NCI-H2107 treated with DMSO at 0.1 percent for 48 hours (cell line): ENCODE measurements around the gene CCDC85C.

ENCODE experiments used
- DNase-seq: peaks from one replicate; lab custom pipeline; 2025; ENCODE audit not compliant: unreplicated experiment; lab: John Stamatoyannopoulos, UW

Gene CCDC85C

DNA sequence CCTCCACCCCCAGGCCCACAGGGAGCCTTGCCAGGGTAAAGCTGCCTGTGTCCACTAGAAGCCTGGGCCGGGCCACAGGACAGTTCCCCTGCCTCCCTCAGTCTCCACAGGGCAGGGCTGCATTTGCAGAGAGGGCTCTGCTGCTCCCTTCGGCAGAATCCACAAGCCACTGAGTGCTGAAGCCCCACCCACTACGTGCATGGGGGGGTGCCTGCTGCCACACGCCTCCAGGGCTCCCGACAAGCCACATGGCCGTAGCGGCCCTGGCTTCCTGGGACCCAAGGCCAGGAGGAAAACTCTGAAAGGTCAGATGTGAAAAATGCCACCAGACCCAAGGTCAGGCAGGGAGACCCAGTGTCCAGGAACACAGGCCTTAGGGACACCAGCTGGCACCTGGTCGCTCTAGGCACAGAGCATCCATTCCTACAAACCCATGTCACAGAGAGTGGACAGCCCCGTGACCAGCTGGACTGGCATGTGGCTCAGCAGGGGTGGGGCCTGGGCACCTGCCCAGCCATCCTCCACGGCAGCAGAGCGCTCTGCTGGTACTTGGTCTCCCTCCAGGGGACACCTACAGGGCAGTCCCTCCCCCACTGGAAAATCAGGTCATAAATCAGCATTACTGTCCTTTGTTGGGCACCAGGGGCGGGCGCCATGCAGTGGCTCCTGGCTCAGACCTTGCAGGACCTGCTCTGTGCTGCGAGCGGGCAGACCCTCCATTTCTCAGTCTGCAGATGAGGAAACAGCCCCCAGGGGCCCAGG is 42.9 kb downstream of the CCDC85C start:
- no peak for DNase-seq

DNA sequence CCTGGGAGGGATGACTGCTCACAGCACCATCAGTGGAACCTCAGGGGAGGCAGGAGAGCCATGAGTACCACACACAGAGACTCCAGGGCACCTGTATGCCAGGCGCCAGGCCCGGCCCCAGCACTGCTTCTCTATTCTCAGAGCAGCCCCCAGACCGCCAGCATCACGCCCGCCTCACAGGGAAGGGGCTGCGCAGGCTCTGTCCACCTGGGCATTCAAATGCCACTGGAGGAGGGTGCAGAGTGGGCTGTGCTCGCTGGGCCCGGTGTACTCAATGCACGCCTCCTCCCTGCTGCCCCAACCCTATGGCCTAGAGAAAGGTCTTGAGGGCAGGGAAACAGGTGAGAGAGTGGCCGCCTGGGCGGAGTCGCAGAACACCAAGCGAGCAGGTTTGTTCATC is 43.6 kb downstream of the CCDC85C start:
- no peak for DNase-seq

DNA sequence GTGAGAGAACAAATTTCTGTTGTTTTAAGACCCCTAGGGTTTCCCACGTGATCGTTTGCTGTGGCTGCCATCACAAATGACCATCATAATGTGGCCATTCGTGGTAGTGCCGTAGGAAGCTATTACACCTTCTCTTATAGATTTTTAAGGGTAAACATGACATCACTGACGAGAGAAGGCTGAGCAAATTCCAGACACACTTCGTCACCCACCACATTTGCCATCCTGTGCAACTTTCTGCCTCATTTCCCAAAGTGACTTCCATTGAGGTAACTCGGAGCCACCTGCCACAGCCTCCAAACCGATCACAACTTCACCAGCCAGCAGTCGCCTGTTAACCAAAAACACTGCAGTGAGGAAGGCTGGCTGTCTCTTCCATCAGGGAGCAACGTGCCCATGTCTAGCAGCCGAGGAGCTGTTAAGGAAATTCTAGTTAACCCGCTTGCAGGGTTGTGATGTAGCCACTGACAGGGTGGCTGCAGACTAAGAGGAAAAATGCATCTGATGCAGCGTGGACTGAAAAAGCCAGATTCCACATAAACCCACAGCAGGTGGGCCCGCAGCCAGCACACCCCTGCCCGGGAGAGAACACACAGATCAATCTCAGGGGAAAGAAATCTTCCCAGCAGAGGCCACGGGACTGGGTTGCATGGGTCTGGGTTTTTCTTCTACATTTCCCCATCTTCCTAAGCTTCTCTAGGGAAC is 44.6 kb downstream of the CCDC85C start:
- no peak for DNase-seq

DNA sequence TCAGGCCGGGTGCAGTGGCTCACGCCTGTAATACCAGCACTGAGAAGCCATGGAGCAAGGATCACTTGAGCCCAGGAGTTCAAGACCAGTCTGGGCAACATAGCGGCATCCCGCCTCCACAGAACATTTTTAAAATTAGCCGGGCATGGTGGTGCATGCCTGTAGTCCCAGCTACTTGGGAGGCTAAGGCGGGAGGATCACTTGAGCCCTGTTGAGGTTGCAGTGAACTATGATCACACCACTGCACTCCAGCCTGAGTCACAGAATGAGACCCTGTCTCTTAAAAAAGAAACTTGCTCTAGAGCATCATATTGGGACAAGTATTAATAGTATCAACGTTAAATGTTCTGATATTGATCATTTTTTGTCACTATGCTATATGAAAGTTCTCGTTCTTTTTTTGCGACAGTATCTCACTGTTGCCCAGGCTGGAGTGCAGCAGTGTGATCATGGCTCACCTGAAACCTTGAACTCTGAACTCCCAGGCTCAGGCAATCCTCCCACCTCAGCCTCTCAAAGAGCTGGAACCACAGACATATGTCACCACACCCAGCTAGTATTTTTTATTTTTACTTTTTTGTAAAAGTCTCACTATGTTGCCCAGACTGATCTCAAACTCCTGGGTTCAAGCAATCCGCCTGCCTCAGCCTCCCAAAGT is 47.7 kb downstream of the CCDC85C start:
- DNase-seq: no peak

DNA sequence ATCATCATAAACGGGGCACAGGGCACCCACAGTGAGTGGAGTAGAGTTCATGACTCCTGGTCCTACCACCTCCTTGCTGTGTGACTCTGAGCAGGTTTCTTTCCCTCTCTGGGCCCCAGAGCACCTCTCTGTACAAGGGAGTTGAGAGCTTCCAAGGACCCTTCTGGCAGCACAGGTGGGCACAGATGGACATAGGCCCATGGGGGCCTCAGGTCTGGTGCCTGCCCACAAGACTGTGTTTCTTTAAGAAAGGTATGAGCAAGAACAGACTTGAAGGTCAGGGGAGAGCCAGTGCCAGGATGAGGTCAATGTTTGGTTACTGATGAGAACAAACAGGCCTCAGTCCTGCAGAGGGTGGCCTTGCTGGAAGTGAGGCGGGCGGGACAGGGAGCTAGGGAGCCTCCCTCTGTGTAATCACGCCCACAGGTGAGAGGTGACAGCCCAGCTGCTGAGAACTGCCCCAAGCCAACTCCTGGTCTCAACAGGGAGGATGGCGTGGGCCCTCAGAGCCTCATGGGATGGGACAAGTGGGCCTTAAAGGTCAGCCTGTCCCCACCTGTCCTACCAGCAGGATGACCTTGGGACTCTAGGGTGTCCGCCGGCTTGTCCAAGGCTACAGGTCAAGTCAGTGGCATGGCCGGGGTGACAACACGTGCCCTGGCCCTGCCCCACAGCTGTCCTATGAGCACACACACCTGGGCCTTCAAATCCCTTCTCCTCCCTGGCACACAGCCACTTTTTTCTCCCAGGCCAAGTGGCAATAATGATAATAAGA is 49.1 kb downstream of the CCDC85C start:
- DNase-seq: no peak

DNA sequence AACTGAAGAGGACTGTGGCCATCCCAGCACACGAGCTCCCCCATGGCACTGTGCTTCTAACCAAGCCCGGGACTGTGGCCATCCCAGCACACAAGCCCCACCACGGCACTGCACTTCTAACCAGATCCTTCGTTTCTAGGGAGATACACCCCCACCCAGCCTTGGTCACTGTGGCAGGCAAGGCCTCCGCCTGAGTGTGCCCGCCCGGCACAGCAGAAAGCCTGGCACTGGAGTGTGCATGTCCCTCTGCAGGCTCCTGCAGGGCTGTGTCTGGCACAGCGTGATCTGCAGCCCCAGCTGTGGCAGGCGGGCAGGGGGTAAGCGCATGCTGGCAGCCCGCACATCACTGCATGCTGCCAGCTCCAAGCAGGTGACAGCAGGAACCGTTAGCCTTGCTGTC is 49.8 kb downstream of the CCDC85C start:
- DNase-seq: no peak

DNA sequence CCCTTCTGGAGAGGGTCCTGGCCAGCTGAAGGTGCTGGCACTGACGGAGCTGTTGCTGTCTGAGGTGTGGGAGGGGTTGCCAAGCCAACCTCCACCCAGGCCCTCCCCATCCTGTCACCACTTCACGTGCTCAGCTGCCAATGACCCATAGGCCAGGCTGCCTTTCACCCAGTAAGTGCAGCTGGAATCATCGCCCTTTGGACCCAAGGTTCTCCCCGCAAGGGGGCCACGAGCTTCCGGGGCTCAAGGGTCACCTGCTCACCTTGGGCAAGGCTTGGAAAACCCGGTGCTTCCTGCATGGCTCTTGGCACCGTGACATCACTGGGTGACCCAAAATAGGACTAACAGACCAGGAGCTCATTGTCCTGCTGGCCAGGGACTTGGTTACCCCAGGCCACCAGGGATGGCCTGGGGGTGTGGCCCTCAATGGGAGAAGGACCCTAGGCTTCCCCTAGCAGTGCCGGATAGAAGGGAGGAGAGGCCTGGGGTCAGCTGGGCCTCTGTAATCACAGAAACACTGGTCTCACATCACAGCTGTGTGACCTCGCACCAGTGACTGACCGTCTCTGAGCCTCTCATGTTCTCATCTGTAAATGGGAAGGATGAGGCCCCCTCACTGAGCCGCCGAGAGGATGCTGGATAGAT is 51.3 kb downstream of the CCDC85C start:
- no peak for DNase-seq

DNA sequence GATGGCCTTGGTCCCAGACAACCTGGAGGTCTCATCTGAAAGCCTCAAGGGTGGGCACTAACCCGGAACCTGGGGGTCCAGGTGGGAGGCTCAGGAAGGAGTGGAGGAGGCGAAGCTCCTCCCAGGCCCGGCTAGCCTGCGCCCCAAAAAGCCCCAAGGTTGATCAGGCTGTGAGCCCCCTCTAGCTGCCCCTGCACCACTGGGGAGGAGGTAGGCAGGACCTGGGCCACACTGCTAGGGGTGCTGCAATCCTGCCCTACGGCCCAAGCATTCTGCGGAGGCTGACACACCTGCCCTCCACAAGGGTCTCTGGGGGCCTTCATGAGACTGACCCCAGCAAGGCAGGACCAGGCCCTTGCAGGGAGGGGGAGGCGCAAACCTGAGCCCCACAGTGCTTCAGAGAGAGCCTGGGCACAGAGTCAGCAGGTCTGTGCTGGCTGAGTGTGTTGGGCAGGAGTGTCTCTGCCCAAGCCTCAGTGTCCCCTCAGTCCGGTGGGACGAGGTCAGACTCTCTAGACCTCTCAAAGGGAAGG is 51.9 kb downstream of the CCDC85C start:
- DNase-seq: no peak

DNA sequence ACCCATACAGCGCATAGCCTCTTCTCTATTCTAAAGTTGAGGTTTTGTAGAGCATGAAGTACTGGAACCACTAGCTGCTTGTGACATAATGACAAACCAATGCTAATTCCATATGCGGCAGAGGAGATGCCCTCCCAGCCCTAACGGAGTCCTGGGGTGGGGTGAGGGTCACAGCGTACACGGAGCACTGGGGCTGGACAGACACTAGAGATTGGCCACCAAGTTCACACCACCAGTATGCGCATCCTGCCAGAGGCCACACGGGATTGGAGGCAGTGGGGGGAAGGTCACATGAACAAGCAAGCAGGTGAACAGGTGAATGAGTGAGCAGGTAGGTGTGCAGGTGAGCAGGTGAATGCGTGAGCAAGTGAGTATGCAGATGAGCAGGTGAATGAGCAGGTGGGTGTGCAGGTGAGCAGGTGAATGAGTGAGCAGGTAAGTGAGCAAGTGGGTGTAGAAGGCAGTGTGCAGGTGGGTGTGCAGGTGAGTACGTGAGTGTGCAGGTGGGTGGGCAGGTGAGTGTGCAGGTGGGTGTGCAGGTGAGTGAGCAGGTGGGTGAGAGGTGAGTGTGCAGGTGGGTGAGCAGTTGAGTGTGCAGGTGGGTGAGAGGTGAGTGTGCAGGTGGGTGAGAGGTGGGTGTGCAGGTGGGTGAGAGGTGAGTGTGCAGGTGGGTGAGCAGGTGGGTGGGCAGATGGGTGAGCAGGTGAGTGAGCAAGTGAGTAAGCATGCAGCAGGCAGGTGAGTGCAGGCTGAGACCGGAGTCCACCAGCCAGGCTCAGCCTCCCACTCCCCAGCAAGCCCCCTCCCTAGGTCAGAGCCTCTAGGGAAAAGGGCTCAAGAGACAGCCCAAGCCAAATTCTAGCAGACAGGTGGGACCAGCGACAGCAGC is 52.7 kb downstream of the CCDC85C start:
- DNase-seq: no peak

DNA sequence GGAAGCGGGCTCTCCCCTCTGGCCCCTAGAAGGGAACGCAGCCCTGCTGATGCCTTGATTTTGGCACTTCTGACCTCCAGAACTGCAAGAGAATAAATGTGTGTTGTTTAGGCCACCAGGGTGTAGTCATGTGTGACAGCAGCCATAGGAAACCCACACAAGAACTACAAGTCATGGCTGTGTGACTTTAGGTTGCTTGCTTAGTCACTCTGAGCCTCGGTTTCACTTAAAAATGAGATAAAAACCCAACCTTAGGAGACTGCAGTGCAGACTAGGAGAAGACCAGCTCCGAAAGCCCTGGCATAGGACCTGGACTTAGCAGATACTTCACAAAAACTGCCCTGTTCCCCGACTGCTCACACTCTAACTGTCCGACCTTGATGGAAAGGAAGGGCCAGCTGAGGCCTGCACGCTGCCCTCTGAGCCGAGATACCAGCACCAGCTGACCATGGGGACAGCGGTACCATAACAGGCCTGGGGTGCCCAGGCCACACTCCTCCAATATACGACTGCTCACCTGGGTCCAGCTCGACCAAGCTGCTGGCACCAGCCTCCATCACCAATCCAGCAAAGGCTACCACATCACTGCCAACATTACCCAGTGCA is 53.5 kb downstream of the CCDC85C start:
- no peak for DNase-seq

DNA sequence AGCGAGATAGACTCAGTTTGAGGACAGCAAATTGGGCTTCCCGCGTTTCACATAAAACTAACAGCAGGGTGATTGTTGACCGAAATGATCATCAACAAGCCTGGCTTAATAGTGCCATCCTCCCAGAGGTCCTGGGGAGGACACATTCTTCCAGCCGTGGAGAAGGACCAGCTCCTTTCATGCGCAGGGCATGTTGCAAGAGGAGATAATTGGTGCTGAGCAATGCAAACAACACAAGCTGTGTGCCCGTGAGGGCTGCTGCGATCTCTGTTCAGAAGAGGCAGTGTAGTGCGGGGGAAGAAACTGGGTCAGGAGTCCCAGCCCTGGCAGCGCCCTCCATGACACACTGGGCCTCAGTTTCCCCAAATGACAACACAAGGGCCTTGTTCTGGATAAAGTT is 54.3 kb downstream of the CCDC85C start:
- DNase-seq: no peak

DNA sequence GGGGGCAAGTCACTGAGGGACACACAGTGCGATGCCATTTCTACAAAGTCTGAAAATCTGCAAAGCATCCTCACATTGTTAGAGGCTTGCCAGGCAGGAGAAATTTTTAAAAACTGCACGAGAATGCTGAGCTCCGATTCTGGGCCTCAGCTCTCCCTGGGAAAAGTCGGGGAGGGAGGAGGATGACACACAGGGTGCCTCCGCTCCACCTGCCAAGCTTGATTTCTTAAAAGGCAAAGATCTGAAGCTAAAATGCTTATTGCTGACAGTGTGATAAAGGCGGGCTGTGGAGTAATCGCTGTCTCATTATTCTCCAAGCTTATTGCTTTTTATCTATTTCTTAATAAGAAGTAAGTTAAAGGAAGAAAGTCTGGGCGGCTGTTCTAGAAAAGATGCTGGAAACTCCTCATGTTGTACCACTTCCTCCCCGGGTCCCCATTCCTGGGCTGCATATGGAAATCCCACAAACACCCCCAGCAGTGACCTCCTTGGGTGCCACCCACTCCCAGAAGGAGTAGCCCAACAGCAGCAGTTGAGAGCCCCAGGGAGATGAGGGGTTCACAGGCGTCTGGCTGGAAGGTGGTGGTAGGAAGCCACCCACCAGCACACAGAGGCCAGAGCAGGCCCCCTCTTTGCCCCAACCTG is 55.0 kb downstream of the CCDC85C start:
- no peak for DNase-seq

DNA sequence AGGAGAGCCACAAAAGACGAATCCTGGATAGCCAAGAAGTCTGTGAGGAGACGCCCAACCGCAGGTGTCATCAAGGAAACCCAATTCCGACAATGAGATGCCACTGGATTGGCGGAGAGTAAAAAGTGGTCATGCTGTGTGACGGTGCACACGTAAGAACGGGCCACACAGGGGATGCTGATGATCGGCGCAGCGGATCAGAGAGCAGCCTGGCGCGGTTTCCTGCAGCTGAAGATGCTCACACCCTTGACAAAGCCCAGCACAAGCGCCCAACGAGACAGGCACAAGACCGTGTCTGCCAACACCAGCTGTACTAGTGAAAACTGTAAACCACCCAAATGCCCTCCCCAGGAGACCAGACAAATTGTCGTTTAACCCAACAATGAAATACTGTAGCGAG is 55.8 kb downstream of the CCDC85C start:
- DNase-seq: peak; percentile 51

DNA sequence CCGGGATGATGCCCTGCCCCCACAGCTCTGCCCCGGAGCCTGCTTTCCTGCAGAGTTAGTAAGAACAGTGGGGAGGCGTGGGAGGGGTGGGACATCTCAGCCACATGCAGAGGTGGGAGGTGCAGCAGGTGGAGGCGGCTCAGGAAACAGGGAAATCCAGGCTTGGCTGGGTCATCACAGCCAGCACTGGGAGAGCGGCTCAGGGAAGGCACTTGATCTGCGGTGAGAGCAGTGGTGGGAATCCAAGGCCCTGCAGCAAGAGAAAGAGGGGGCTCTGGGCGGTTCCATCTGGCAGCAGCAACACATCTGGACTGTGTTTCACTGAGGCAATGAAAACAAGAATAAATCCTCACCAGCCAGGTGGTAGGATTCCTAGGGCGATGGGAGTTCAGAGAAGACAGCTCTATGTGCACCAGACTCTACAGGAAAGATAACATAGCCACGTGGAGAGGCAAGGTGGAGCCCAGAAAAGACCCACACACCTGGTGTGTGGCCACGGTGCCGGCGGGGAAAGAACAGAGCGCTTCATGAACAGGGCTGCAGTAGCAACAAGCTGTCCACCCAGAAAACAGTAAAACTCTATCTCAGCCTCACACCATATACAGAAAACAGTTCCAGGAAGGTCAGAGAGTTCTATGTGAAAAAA is 57.6 kb downstream of the CCDC85C start:
- DNase-seq: peak; percentile 57

DNA sequence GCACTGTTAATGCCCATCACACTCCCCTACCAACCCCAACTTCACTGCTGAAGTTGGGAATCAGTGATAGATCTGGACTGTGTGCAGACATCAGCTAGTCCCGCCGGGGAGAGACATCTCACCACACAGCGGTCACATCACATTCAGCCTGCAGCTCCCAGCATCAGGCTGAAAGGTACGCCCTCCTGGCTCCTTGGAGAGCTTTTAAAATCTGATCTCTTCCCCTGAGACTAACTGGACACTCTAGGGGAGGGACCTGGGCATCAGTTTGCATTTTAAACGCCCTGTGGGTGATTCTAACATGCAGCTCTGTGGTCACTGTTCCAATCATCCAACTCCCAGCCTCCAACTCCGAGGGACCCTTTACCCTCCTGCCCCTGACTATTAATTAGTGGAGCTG is 58.4 kb downstream of the CCDC85C start:
- peak; percentile 64 for DNase-seq

DNA sequence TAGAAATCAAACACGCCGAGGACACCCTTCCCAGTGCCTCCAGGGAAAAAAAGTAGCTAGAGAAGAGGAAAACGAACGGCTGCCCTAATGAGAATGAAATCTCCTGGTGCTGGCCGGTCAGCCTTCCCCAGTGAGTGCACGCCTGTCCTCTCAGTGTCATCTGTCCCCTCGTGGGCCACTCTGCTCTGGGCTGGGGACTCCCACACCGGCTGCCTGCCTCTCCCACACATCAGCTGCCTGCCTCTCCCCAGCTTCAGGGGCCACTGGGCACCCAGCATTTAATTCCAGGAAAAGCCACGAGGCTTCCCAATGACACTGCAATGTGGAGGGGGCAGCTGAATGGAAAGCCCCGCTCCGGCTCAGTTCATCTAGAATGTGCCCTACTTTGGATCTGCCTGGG is 59.0 kb downstream of the CCDC85C start:
- DNase-seq: no peak

DNA sequence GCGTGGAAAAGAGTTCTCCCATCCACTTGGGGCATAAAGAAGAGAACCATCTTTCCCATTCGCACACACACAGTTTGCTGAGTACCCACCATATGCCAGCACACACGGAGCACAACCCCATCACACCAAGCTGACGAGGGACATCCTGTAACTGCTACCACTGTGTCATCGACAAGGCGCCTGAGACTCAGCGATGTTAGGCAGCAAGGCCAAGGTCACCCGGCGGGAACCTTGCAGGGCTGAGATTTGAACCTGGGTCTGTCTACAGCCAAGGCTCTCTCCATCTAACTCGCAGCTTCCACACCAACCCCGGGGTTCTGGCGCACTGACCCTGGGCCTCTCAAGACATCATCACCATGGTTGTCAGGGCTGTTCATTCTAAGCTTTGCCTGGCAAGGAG is 60.0 kb downstream of the CCDC85C start:
- DNase-seq: no peak

DNA sequence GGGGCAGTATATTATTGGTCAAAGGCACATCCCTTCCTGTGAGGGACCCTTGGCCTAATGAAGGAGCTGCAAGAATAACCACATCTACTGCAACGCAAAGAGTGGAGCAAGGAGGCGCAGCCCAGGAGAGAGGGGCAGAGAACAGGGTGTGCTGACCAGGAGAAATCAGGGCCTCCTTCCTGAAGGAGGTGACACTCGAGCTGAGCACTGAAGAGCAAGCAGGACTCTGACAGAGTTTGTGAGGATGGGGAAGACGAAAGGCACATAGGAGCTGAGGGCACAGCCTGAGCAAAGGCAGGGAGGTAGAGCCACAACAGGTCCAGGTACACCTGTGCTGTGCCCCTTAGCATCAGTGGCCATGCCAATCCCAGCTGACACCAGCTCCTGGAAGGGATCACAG is 60.6 kb downstream of the CCDC85C start:
- DNase-seq: no peak
